H1 (cell line): Measurements from ENCODE around the gene RABEPK. TPM values are rescaled to one million over a fixed set of nuclear protein-coding genes. Genes with fewer than 3 reads are reported as not detected.

Experiments
- CTCF ChIA-PET: fragments of 300-600 bp; sonication (Branson Sonifier 250); formaldehyde crosslinking; loops from one replicate; lab custom pipeline; 2021; ENCODE audit not compliant: partially characterized antibody; lab: Charles Lee
- POLR2A ChIA-PET: fragments of 300-600 bp; sonication (Branson Sonifier 250); formaldehyde crosslinking; loops from one replicate; lab custom pipeline; 2021; ENCODE audit warnings: inconsistent platforms; ENCODE audit not compliant: partially characterized antibody; lab: Charles Lee
- DNase-seq, 2 experiments: peaks; one replicate each; pipeline versions ENCODE4 v3.0.0 to v3.0.0-alpha.2; 2010 to 2022; ENCODE audit warnings: low spot score in 2 of 2, low read depth in 1 of 2, mixed read lengths in 1 of 2
- FAIRE-seq: peaks from 2 replicates; lab custom pipeline; 2011; peaks lifted over from hg19 to GRCh38; lab: Jason Lieb, UNC
- H2AFZ ChIP-seq: 2 replicates; pipeline ENCODE4 v1.8.1; 2012; ENCODE audit warnings: low read length, inconsistent platforms
- H2AK5ac ChIP-seq: 2 replicates; pipeline ENCODE4 v1.6.1; 2013; ENCODE audit warnings: low read depth, low read length
- H2BK120ac ChIP-seq: replicated peaks from 2 replicates; pipeline ENCODE3; 2013; ENCODE audit warnings: low read depth, low read length, inconsistent platforms
- H2BK12ac ChIP-seq: 2 replicates; pipeline ENCODE4 v1.6.1; 2013; ENCODE audit warnings: low read depth, low read length
- H2BK15ac ChIP-seq: 2 replicates; pipeline ENCODE4 v1.6.1; 2013; ENCODE audit warnings: low read length
- H2BK20ac ChIP-seq: 2 replicates; pipeline ENCODE4 v1.6.1; 2013; ENCODE audit warnings: low read length
- H2BK5ac ChIP-seq: 2 replicates; pipeline ENCODE4 v1.6.1; 2013; ENCODE audit warnings: low read depth, low read length
- H3K14ac ChIP-seq: 2 replicates; pipeline ENCODE4 v1.6.1; 2013; ENCODE audit warnings: inconsistent platforms; ENCODE audit not compliant: insufficient read length
- H3K18ac ChIP-seq: 2 replicates; pipeline ENCODE4 v1.6.1; 2013; ENCODE audit warnings: low read length; ENCODE audit errors: extremely low read depth
- H3K23ac ChIP-seq: 2 replicates; pipeline ENCODE4 v1.6.1; 2013; ENCODE audit warnings: inconsistent platforms; ENCODE audit not compliant: insufficient read length
- H3K23me2 ChIP-seq: 2 replicates; pipeline ENCODE4 v1.6.1; 2013; ENCODE audit warnings: low read depth, low read length
- H3K27ac ChIP-seq: 2 replicates; pipeline ENCODE4 v1.6.1; 2011; ENCODE audit warnings: low read depth, low read length, inconsistent platforms
- H3K27me3 ChIP-seq, 4 experiments: replicated peaks in 1 of 4; 1 replicate in 1 of 4; 2 replicates in 3 of 4; pipeline versions ENCODE4 v1.6.1 to v1.8.1; 2011 to 2013; ENCODE audit warnings: low read length in 3 of 4, mild to moderate bottlenecking in 3 of 4, inconsistent platforms in 2 of 4, mixed read lengths in 2 of 4, moderate library complexity in 1 of 4; ENCODE audit not compliant: control insufficient read depth in 3 of 4, insufficient read depth in 3 of 4; ENCODE audit errors: extremely low read depth in 1 of 4
- H3K36me3 ChIP-seq, 4 experiments: 2 replicates each; pipeline versions ENCODE4 v1.6.1 to v1.8.1; 2011 to 2013; ENCODE audit warnings: mild to moderate bottlenecking in 4 of 4, low read length in 3 of 4, moderate library complexity in 2 of 4, control low read depth in 1 of 4, inconsistent platforms in 1 of 4; ENCODE audit not compliant: insufficient read depth in 4 of 4, control insufficient read depth in 2 of 4
- H3K4ac ChIP-seq: replicated peaks from 2 replicates; pipeline ENCODE3; 2013; ENCODE audit warnings: low read length, low read depth, mixed read lengths, inconsistent platforms; ENCODE audit not compliant: insufficient read length
- H3K4me1 ChIP-seq, 4 experiments: replicated peaks in 1 of 4; 1 replicate in 1 of 4; 2 replicates in 3 of 4; pipeline versions ENCODE4 v1.6.1 to v1.8.1; 2011 to 2013; ENCODE audit warnings: low read length in 3 of 4, inconsistent platforms in 2 of 4, mixed read lengths in 1 of 4; ENCODE audit not compliant: insufficient read depth in 4 of 4, control insufficient read depth in 3 of 4
- H3K4me2 ChIP-seq, 2 experiments: 2 replicates each; pipeline versions ENCODE4 v1.6.1 to v1.8.1; 2011 to 2013; ENCODE audit warnings: low read depth in 2 of 2, low read length in 2 of 2, control low read depth in 1 of 2, inconsistent platforms in 1 of 2, mild to moderate bottlenecking in 1 of 2; ENCODE audit not compliant: insufficient read depth in 1 of 2
- H3K4me3 ChIP-seq, 4 experiments: fragments of 200-600, 300-600 bp in 1 of 4; sonication (generic), shearing (Covaris generic), sonication (Bioruptor Twin) in 1 of 4; 2 replicates each; pipeline versions ENCODE4 v1.5.1 to v1.8.1; 2011 to 2016; ENCODE audit warnings: low read length in 4 of 4, low read depth in 3 of 4, control low read depth in 2 of 4, inconsistent platforms in 2 of 4, mild to moderate bottlenecking in 2 of 4, mixed read lengths in 1 of 4, moderate library complexity in 1 of 4; ENCODE audit not compliant: insufficient read depth in 2 of 4; ENCODE audit errors: extremely low read depth in 1 of 4
- H3K56ac ChIP-seq: replicated peaks from 2 replicates; pipeline ENCODE3; 2013; ENCODE audit warnings: low read depth, mild to moderate bottlenecking, mixed read lengths, low read length, inconsistent platforms; ENCODE audit not compliant: insufficient read length
- H3K79me1 ChIP-seq: 2 replicates; pipeline ENCODE4 v1.6.1; 2013; ENCODE audit warnings: low read depth, low read length, control low read depth
- H3K79me2 ChIP-seq, 2 experiments: 2 replicates each; pipeline versions ENCODE4 v1.6.1 to v1.8.1; 2012 to 2013; ENCODE audit warnings: low read length in 2 of 2, mild to moderate bottlenecking in 2 of 2, inconsistent platforms in 1 of 2; ENCODE audit not compliant: insufficient read depth in 2 of 2, control insufficient read depth in 1 of 2
- H3K9ac ChIP-seq, 4 experiments: replicated peaks in 1 of 4; 1 replicate in 1 of 4; 2 replicates in 3 of 4; pipeline versions ENCODE4 v1.6.1 to v1.8.1; 2011 to 2013; ENCODE audit warnings: low read depth in 3 of 4, low read length in 3 of 4, control low read depth in 2 of 4, mild to moderate bottlenecking in 2 of 4, moderate library complexity in 2 of 4, inconsistent platforms in 1 of 4; ENCODE audit errors: extremely low read depth in 1 of 4
- H3K9me3 ChIP-seq, 2 experiments: 2 replicates each; pipeline versions ENCODE4 v1.6.1 to v1.8.1; 2012 to 2013; ENCODE audit warnings: mild to moderate bottlenecking in 2 of 2, moderate library complexity in 2 of 2, control low read depth in 1 of 2, inconsistent platforms in 1 of 2, low read depth in 1 of 2, low read length in 1 of 2, mixed read lengths in 1 of 2; ENCODE audit not compliant: insufficient read depth in 2 of 2
- H4K20me1 ChIP-seq, 2 experiments: replicated peaks in 1 of 2; 2 replicates each; pipeline versions ENCODE3 to v1.8.1; 2011 to 2013; ENCODE audit warnings: inconsistent platforms in 2 of 2, low read length in 2 of 2, mild to moderate bottlenecking in 1 of 2; ENCODE audit not compliant: insufficient read depth in 2 of 2, control insufficient read depth in 1 of 2
- H4K5ac ChIP-seq: 2 replicates; pipeline ENCODE4 v1.6.1; 2013; ENCODE audit warnings: low read length, low read depth, mixed read lengths, inconsistent platforms; ENCODE audit not compliant: insufficient read length
- H4K8ac ChIP-seq: 2 replicates; pipeline ENCODE4 v1.8.0; 2013; ENCODE audit warnings: mild to moderate bottlenecking, moderate library complexity, low read length, inconsistent platforms; ENCODE audit not compliant: insufficient read depth; ENCODE audit errors: extremely low read depth
- H4K91ac ChIP-seq: replicated peaks from 2 replicates; pipeline ENCODE3; 2013; ENCODE audit warnings: low read length, mixed read lengths, inconsistent platforms; ENCODE audit not compliant: insufficient read length
- E2F6 ChIP-seq: IDR thresholded peaks from 2 replicates; pipeline ENCODE4 v1.6.1; 2012; ENCODE audit warnings: inconsistent platforms
- KDM1A ChIP-seq: fragments of 200-600, 300-600 bp; sonication (generic); IDR thresholded peaks from 2 replicates; pipeline ENCODE4 v1.7.1; 2016; ENCODE audit warnings: mild to moderate bottlenecking, low read length, borderline replicate concordance
- NRF1 ChIP-seq: IDR thresholded peaks from 2 replicates; pipeline ENCODE4 v1.6.1; 2011; ENCODE audit warnings: mild to moderate bottlenecking, low read depth, low read length, improper control_type of control experiment
- POU5F1 ChIP-seq: IDR thresholded peaks from 2 replicates; pipeline ENCODE4 v1.6.1; 2011; ENCODE audit warnings: low read depth, mild to moderate bottlenecking, low read length, moderate library complexity
- RFX5 ChIP-seq: IDR thresholded peaks from 2 replicates; pipeline ENCODE4 v1.6.1; 2011; ENCODE audit warnings: low read depth, low read length, improper control_type of control experiment, borderline replicate concordance
- SAP30 ChIP-seq: fragments of 300-600 bp; sonication (generic); IDR thresholded peaks from 2 replicates; pipeline ENCODE4 v1.7.1; 2012; ENCODE audit warnings: low read length, moderate library complexity, mild to moderate bottlenecking, inconsistent platforms; ENCODE audit not compliant: insufficient read depth, insufficient replicate concordance
- SP4 ChIP-seq: IDR thresholded peaks from 2 replicates; pipeline ENCODE4 v1.6.1; 2012; ENCODE audit warnings: low read length, inconsistent platforms
- WGBS, 2 experiments: shearing (Covaris generic) in 1 of 2; methylation state at CpG; one replicate each; pipeline versions ENCODE4 v1.1.6 to v1.1.7; 2013 to 2015; ENCODE audit warnings: low lambda C conversion rate in 2 of 2, mixed read lengths in 2 of 2, inconsistent platforms in 1 of 2, low coverage in 1 of 2, missing lambda C conversion rate in 1 of 2; ENCODE audit not compliant: insufficient replicate concordance in 2 of 2, insufficient coverage in 1 of 2, insufficient read length in 1 of 2; ENCODE audit errors: extremely low coverage in 1 of 2, missing lambda C conversion rate in 1 of 2; 5-methylcytosine and 5-hydroxymethylcytosine counted together
- polyA plus RNA-seq, 7 experiments: library from polyadenylated mRNA; depleted of rRNA in 3 of 7; stranded (reverse) in 5 of 7; unstranded in 2 of 7; fragments of >200 nt in 5 of 7; fragments of 200-250 nt in 2 of 7; gene quantifications; 1 replicate in 5 of 7; 2 replicates in 1 of 7; 4 replicates in 1 of 7; pipeline versions ENCODE4 v1.2.1 to v1.2.3, GENCODE V29; 2011 to 2013; ENCODE audit warnings: missing spikeins in 2 of 7, mixed read lengths in 2 of 7
- total RNA-seq: library from RNA; stranded (reverse); fragmentation: NEBNext Ultra II Directional; extraction: Animal tissue kit (Norgen Biotek cat#: 25700); gene quantifications from 2 replicates; pipeline ENCODE4 v1.2.1, GENCODE V29; 2021
- TF ChIP-seq, protein P1 (sequence below): IDR thresholded peaks from 2 replicates; pipeline ENCODE4 v1.6.1; 2012; ENCODE audit warnings: inconsistent platforms

The RABEPK gene
- total and polyA plus RNA-seq, 2 of the 8 experiments (the other 6 are each of a cell fraction or from before 2014, with no cell fraction given): 26.3 to 34.3 TPM

GRCh38 chr9:125258832-125259534, 58.6 kb downstream of the RABEPK start:
- H3K56ac ChIP-seq: no peak overlapping the region
- no peak overlapping the region for H2BK5ac ChIP-seq
- H3K9me3 ChIP-seq: no peaks in the 10 kb centered on the region
- H2BK20ac ChIP-seq: no peak overlapping the region
- no peak overlapping the region for H4K8ac ChIP-seq
- H3K23me2 ChIP-seq: peaks cover 3% of the 10 kb centered on the region
- no peaks in the 10 kb centered on the region for H4K20me1 ChIP-seq
- no peak overlapping the region for H3K4ac ChIP-seq
- no peak overlapping the region for H3K27ac ChIP-seq
- H4K5ac ChIP-seq: no peak overlapping the region
- H4K91ac ChIP-seq: no peak overlapping the region
- H3K9ac ChIP-seq: no peak overlapping the region
- TF ChIP-seq KDM1A: no peak
- TF ChIP-seq SP4: no peak
- no peak for TF ChIP-seq E2F6
- TF ChIP-seq, protein P1, sequence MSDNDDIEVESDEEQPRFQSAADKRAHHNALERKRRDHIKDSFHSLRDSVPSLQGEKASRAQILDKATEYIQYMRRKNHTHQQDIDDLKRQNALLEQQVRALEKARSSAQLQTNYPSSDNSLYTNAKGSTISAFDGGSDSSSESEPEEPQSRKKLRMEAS: no peak
- no peak for TF ChIP-seq POU5F1
- no peak for TF ChIP-seq NRF1
- TF ChIP-seq SAP30: no peak
- no peak for TF ChIP-seq RFX5
- H2BK12ac ChIP-seq: no peak overlapping the region
- H2BK15ac ChIP-seq: no peak overlapping the region
- no peaks in the 10 kb centered on the region for H3K27me3 ChIP-seq
- H3K4me1 ChIP-seq: peaks cover 0 to 2% (median 0%) of the 10 kb centered on the region in 4 experiments; a peak in 1 of 7 replicates
- H3K4me2 ChIP-seq: no peak overlapping the region
- ChIA-PET CTCF (no interaction called here), POLR2A (no interaction called here)
- 0 out of 2 replicates have a peak overlapping the region, but pooled peaks have one; percentile 53 for H2AK5ac ChIP-seq
- no peak overlapping the region for H3K4me3 ChIP-seq
- FAIRE-seq: no peak
- DNase-seq: no peak
- no peak overlapping the region for H3K14ac ChIP-seq
- peaks cover 0 to 18% of the 10 kb centered on the region in 2 experiments; a peak in 2 of 4 replicates for H3K79me2 ChIP-seq
- H3K23ac ChIP-seq: no peak overlapping the region
- H3K18ac ChIP-seq: no peak overlapping the region
- H2BK120ac ChIP-seq: no peak overlapping the region
- whole genome bisulfite sequencing, 2 experiments: 63% methylated on average over 2 of the region's 2 CpGs; no CpG with 5 or more reads in 1 of the 2 experiments
- H3K79me1 ChIP-seq: peaks cover 4% of the 10 kb centered on the region; the same call in 1 of the 2 replicates
- H2AFZ ChIP-seq: no peak overlapping the region
- 0 out of 8 replicates have a peak, but pooled peaks cover 0 to 4% (median 0%) of the 10 kb centered on the region in 4 experiments for H3K36me3 ChIP-seq
